Effector CD4-positive, alpha-beta T cell (primary cell): Measurements from ENCODE around the gene IL17D.

Experiments used
- DNase-seq: peaks from one replicate; pipeline ENCODE4 v3.0.0-alpha.2; 2020

The IL17D gene

DNA sequence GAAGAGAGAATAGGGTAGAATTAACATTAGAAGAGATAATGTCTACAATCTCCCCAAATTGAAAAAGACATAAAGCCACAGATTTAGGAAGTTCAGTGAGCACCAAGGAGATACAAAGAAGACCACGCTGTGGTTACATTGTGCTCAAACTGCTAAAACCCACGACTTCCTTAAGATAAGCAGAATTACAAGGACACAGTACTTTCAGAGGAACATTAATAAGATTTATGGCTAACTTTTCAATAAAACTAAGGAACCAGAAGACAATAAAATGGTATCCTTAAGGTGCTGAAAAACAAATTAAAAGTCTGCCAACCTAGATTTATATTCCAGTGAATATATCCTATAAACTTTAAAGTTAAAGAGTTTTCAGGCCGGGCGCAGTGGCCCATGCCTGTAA, 7.4 kb upstream of the IL17D start:
- DNase-seq: no peak

DNA sequence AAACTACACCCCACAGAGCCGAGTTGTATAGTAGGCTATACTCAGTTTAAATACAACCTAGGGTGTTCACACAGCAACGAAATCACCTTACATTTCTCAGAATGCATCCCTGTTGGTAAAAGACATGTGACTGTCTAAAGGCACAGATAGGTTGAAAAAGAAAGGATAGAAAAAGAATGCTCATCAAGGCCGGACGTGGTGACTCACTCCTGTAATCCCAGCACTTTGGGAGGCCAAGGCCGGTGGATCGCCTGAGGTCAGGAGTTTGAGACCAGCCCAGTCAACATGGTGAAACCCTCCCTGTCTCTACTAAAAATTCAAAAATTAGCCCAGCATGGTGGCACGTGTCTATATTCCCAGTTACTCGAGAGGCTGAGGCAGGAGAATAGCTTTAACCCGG, 3.8 kb upstream of the IL17D start:
- DNase-seq: no peak

DNA sequence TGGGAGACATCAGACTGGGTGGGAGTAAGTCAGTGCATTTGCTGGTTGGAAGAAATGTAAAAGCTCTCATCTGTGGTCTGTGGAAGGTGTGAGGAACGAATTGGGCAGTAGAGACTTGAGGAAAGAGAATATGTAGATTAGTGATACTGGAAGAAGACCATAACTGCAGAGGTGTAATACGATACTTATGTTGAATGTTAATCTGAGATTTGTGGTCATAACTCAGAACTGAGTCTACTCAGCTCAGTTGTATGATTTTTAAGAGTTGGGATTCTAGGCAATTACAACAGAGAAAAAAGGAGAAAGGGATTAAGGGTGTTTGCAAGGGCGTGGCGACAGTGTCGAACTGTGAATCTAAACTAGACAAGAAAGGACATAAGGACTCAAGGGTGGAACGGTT, 3.2 kb upstream of the IL17D start:
- no peak for DNase-seq

DNA sequence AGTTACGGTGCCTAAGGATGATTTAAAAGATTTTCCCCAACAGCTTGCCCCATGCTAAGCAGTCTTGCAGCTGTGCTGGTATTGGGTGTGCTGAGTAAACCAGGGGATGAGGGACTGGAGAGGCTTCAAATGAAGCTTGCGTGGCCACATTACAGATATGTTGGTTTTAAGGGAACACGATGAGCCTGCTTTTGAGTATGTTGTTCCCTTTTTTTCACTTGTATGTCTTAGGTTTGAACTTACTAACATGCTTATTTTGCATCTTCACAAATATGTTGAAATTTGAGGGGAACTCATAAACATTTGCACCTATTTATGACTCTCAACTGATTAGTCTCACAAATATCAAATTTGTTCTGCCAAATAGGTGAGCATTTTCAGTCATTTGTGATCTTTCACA, 2.0 kb upstream of the IL17D start:
- DNase-seq: no peak

DNA sequence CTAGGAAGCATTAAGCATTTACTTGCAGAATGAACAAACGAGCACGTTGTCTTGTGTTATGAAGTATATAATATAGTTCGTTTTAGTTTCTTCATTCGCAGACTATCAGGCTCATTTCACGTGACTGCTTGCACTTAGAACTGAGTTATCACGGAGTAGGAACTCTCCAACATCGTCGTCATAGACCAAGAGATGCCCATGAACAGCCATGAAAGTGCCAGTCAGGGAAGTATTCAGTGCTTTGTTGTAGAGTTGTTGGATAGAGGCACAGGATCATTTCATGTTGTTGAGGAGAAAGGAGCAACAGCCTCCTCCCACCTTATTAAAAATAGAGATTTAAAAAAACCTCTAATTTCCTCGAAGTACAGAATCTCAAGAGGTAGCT, 977 bp upstream of the IL17D start:
- no peak for DNase-seq

DNA sequence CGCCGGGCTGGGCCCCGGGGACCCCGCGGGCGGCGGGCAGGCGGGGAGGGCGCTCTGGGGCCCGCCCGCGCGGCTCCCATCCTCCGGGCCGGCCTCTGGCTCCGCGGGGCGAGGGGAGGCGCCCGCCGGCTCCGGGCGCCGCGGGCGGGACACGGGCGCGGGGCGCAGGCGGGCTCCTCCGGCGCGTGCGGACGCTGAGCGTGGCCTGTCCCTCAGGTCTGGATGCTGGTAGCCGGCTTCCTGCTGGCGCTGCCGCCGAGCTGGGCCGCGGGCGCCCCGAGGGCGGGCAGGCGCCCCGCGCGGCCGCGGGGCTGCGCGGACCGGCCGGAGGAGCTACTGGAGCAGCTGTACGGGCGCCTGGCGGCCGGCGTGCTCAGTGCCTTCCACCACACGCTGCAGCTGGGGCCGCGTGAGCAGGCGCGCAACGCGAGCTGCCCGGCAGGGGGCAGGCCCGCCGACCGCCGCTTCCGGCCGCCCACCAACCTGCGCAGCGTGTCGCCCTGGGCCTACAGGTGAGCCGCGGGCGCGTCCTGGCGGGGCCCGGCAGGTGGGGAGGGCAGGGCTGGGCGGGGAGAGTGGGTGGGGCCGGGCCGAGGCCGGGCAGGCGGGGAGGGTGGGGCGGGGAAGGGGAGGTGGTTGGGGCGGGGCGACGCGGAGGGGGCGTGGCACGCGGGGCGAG, 420 bp downstream of the IL17D start:
- peak; percentile 61 for DNase-seq

DNA sequence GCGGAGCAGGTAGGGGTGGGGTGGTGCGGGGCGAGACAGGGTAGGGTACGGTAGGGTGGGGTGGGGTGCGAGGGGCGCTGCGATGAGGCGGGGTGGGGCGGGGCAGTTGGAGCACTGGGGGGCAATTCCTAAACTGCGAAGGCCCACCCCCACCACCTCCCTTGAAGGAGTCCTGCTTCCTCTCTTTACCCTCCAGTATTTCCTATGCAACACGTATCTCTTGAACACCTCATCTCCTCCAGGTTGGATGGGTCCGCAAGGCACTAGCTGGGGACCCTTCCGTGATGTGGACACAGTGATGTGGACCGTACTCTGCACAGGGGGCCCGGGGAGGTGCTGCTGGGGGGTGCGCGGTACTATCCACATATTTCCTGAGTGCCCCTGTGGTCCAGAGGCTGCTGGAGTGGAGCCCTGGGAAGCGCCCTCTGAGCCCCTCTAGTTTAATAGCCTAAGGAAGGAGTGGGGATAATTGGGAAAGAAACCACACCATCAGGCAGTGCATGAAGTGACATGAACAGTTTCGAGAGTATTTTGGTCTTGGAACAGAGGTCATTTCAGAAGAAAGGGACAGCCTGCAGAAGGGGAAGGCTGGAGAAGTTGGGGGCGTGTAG, 1.1 kb downstream of the IL17D start:
- no peak for DNase-seq

DNA sequence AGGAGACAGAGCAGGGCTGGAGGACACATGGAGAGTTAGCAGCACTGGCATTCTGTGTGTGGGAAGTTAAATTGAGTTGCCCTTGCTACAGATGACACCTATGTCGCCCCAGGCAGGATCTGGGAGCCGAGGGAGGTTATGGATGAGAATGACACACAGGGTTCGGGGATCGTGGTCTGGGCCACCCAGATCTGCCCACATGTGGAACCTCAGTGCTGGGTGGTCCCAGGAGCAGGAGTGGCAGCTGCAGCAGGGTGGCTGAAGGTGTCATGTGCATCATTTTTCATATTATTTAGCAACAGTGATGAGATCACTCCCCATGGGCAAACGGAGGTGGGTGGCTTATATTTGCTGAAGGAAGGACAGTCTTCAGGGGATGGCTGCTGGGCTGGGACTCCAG, 3.2 kb downstream of the IL17D start:
- no peak for DNase-seq

DNA sequence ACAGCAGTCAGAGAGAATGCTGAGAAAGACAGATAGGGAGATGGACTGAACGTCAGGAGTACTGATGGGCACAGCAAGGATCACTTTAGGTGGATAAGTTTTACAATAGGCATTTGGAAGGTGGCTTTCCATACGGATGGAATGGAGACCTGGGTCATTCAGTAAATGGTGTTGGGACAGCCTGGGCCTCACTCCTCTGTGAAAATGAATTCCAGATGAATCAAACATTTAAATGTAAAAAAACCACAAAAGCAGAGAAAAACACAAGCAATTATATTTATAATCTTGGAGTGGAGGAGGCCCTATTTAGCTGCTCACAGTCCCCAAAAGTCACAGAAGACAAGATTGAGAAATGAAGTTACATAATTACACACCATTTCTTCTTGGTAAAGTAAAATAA, 4.7 kb downstream of the IL17D start:
- DNase-seq: no peak

DNA sequence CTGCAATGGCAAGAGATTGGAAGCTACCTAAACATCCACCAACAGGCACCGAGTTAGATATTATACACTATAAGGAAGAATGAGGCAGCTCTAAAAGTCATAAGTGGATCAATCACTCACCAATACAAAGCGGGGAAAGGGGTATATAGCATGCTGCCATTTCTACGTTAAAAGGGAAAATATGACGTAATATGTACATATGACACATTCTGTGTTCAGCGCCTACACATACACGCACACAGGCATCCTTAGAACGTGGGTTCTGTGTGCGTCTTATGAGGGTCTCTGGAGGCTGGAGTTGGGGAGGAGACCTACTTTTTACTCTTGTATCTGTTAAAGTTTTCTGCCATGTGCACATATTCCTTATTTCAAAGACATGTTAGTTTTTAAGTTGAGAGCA, 5.9 kb downstream of the IL17D start:
- DNase-seq: no peak

DNA sequence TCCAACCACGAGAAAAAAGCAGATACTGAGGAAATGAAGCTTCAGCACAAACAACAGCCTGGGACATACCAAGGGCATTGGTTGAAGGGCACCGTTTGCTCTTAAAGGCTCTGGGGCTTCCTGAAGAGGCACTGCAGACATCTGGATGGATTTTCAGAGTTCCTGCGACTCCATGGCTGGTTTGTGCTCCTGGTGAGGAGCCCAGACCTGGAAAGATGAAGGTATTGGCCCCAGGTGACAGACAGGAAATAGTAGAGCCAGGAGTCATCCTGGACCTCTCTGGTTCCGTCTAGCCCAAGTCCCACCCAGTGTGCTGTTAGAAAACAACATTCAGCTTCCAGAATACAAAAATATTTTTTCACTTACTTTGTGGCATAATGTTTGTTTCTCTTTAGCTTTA, 6.3 kb downstream of the IL17D start:
- no peak for DNase-seq

DNA sequence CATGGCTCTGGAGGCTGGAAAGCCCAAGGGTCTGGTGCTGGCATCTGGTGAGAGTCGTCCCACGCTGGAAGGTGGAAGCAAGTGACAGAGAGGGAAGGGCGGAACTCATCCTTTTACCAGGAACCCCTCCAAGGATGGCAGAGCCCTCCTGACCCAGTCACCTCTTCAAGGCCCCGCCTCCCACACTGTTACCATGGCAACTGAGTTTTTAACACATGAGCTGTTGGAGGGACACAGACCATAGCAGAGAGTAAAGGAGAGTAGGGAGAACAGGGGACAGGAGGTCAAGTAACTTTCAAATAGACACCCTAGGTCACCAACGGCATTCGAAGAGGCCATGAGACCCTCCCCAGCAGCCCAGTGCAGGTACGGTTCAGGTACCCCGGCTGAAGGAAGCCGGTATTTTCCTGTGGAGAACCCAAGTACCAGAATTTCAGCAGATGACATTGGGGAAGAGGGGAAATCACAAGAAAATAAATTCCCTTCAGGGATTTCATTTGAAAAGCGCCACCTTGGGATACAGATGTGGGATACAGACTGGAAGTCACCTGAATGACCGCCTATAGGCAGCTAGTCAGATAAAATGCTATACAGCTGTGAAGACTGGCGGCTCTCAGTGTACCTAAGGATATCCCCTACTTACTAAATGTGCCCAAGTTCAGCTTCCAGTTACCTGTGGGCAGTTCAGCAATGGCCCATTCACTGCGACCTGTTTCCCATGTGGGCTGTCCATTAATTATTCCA, 8.0 kb downstream of the IL17D start:
- no peak for DNase-seq

DNA sequence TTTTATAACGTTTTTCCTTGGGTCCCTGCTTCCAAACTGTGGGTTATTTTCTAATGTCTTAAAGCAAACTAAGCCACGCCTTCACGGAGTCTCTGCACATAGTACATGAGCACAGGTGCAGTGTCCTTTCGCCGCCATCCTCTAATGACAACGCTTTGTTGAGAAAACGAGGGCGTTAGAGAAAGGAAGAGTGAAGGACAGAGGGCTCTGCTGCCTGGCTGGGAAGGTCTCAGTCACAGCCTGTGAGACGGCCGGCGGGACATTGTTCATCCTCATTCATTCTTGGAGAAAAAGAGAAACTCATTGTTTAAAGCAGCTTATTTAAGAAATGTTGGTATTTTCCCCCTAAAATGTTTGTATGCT, 9.5 kb downstream of the IL17D start:
- DNase-seq: no peak

DNA sequence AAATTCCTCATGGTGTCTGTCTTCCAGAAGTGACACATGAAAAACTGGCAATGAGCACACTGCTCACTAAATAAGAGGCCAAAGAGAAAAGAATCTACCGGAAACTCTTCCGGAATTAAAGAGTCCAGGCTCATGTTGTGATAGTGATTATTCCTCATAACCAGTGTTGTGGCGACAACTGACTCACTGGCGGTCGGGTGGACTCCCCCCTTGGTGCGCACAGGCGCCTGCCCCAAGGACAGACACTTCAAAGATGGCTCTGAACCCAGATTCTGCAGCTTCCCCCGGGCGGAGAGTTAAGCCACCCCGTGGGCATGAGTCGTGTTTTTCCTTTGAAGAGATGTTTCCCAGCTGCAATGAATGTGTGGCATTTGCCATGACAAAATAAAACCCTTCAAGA, 10.3 kb downstream of the IL17D start:
- no peak for DNase-seq

DNA sequence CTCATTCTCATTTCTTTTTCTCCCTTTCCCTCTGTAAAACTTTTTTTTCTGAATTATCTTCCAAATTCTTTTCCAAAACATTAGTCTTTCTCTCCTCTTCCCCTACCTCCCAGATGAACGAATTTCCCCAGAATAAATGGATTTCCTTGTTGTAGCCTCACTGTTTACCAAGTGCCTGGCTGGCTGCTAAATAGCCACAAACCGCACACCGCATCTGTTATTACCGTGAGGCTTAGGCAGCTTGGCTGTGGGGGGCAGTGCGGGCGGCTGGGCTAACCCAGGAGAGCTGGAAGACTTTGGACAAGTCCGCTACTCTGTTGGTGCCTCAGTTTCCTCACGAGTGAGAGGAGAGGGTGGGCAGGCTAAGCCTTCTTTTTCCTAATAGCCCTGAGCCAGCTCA, 10.7 kb downstream of the IL17D start:
- no peak for DNase-seq

DNA sequence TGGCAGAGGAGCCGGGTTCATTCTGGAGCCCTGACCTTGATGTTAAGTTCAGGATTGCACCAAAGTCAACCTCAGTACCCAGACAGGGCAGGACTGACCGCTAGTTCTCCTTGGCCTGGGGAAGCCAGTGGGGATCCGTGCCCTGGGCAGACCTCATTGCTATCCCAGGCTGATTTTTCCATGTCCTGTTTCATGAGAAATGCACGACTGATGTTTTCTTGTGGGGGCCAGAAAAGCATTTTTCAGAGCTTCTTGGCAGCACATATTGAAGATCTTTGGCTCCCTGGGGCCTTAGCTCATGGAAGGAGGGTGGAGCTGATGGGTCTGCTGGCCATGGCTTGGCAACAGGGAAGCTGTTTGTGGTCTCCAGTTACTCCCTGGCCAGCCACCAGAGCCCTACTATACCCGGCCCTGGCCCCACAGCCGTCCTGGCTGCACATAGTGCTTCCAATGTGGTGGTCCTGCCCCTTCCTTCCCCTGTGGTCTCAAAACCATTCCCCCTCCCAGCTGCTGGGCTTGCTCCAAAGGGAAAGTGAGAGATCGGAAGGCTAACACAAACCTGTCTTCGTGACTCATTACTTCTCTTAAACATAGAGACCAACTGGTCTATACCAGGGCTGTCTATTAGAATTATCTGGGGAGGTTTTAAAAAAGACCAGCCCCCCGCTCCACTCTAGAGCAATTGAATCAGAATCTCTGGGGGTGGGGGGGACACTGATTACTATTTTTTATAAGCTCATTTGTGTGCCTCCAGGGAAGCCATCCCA, 11.2 kb downstream of the IL17D start:
- DNase-seq: no peak

DNA sequence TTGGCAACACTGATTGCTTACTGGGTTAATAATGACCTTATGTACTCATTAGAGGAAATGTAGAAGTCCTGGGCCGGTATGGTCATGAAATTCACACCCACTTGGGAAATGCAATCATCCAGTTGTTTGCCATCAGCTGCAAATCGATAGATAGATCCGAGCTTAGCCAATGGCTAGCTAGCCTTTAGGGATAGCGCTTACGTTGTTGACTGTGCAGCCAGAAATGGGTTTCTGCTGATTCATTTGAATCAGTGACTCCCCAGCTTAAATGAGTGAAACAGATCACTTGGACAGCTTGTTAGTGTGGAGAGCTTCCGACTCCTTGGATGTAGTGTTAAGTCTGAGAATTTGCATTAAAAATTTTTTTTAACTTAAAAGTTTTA, 11.8 kb downstream of the IL17D start:
- no peak for DNase-seq

DNA sequence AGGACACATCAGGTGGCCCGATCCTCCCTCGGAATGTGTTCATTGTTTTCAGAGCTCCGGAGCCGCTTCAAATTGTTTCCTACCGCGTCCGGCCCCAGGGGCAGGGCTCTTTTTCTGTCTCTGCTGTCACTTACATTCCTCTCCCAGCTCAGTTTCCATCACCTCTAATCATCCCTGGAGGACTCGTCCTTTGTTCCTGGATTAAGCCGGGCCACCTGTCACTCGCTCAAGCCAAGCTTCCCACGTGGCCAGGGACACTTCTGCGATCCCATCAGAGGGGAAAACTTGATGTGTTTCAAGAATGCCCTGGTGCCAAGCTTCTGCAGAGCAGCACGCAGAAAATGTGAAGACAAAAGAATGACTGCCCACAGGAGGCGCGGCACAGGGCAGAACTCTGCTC, 13.5 kb downstream of the IL17D start:
- DNase-seq: no peak

DNA sequence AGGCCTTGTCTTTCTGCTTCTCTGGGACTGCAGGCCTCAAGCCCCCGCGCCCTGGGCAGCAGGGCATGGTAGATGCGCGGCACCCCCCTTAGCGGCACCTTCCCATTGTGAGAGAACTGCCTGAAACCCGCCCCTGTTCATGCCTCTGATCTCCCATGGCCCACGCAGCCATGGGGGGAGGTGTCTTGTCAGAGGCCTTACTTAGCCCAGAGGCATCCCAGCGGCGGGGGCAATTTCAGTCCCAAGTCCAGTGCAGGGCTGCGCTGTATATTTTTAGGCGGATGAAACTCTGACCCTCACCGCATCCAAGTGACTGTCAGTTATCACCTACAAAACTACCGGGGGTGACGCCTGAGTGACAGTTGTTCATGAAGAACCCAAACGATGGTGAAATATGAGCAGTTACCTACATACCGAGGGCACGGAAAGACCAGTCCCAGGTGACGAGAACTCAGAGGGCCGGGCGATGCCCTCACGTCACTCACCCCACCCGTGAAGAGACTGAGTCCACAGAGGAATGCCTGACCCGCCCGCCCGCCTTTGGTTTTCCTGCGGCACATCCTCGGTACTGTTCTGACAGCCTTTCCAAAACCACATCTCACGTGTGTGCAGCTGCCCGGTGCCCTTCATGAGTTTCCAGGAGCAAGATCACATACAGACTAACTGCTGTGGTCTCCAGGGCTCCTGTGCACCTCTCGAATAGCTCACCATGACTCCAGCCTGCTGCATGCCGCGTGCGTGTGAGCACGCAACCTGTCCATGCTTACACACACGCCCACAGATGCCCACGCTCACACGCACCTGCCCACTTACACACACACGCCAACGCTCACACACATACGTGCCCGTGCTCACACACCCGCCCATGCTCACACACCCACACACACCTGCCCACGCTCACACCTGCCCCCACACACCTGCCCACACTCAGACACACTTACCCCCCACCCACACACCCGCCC, 14.4 kb downstream of the IL17D start:
- no peak for DNase-seq

DNA sequence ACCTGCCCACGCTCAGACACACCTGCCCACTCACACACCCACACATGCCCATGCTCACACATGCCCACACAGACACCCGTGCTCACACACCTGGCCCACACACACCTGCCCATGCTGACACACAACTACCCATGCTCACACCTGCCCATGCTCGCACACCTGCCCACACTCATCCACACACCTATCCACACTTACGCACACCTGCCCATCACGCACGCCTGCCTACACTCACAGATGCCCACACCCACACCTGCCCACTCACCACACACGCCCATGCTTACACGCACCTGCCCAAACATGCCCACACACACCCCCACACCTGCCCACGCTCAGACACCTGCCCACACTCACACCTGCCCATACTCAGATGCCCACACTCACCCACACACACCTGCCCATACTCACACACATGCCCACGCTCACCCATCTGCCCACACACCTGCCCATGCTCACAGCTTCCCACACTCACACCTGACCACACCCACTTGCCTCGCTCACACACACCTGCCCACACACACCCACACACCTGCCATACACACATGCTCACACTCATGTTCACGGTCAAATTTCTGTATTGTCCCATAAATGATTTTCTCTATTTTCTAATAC, 15.6 kb downstream of the IL17D start:
- DNase-seq: no peak

DNA sequence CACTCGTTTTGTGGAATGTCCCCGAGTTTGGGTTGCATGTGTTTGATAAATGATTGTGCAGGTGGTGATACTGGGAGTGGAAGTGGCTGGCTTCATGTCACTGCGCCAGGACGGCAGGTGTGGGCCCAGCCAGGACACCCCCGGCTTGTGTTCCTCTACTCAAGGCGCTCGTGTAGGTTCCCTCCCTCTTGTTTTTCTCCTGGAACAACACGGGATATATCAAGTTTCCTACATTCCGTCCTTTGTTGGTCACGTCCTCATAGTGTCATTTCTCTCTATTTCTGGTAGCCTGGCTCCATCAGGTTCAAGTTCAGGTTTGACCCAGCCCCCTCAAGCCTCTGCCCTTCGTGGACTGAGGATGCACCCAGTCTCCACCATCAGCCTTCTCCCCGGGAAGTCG, 16.3 kb downstream of the IL17D start:
- no peak for DNase-seq

DNA sequence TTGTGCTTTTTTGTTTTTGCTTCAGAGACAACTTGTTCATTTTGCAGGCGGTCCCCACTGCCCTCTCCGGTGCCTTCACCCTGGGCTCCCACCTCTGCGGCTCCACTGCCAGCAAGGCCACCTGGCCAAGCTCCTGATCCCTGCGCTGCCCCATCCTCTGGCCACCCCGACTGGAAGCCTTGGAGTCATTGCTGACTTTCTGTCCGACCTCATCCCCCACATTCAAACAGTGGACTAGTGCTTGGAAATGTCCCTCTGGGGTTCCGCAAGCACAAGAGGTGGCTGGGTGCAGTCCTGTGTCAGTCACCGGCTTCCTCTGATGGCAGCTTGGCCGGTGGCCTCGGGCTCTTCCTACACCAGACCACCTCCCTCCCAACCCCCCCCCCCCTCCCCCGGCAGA, 17.0 kb downstream of the IL17D start:
- DNase-seq: no peak
